Renal cortex interstitium (tissue), 11 donors: ENCODE data around the gene TTC23. TPM values are rescaled to one million over a fixed set of nuclear protein-coding genes. Genes with fewer than 3 reads are reported as not detected.
"Not testable (repeated sequence)": the region's sequence is repeated elsewhere in the genome, so short reads cannot be mapped to it uniquely, and the experiment has no call there.

Experiments
- DNase-seq, 11 donors: peaks; one replicate each; pipeline ENCODE4 v3.0.0-alpha.2; 2013; ENCODE audit warnings: low read depth in 9 of 11, low spot score in 4 of 11; ENCODE audit errors: extremely low read depth in 1 of 11
- polyA plus RNA-seq, 3 donors: library from polyadenylated mRNA; unstranded; fragments of 120-200 nt; gene quantifications; one replicate each; pipeline ENCODE4 v1.2.1, GENCODE V29; 2013; ENCODE audit not compliant: insufficient read length in 3 of 3

TTC23 gene
- polyA plus RNA-seq, 3 donors, result 29.3 to 35.4 (median 32.3) TPM

DNA sequence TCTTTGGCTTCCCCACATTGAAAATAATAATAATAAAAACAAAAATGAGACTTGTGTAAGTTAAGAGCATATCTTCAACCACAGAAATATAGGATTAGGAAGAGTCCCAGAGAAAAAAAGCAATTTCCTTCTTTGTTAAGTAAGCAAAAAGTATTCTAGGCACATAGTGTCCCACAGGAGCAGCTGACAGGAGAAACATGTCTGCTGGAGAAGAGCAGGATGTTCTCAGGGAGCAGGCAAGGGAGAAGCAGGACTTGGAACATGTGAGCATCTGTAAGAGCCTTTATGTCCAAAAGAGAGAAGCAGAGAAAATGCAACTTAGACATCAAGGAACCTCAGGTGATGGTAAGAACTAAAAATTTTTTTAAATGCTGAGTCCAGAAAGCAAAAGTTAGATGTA lies 39.0 kb downstream of the TTC23 start:
- DNase-seq, result no peak

DNA sequence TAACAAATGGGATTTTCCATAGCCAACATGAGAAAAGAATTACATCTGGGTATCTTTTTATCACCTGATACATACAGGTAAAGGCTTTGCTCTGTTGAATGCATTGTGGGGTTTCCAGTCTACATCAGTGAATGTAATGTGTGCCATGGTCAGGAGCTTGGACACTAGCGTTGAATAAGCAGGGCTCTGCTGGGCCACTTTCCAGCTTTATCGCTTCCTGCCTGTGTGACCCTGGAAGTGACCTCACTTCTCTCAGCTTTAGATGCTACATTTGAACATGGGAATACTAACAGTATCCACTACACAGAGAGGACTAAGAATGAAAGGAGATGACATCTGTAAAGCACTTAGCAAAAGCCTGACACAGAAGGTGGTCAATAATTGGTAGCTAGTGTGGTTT lies 40.1 kb downstream of the TTC23 start:
- DNase-seq, result no peak

DNA sequence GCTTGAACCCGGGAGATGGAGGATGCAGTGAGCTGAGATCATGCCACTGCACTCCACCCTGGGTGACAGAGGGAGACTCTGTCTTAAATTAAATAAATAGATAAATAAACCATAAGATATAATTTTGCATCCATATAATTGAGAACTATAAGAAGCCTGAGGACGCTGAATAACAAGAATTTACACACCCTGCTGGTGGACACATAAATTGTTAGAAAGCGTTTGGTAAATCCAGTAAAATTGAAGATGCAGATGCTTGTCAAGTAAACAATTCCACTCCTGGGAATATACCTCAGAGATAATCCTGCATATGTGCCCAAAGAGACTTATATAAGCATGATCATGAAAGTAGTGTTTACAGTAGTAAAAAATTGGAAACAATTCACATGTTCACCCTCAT lies 41.7 kb downstream of the TTC23 start:
- DNase-seq, result no peak

DNA sequence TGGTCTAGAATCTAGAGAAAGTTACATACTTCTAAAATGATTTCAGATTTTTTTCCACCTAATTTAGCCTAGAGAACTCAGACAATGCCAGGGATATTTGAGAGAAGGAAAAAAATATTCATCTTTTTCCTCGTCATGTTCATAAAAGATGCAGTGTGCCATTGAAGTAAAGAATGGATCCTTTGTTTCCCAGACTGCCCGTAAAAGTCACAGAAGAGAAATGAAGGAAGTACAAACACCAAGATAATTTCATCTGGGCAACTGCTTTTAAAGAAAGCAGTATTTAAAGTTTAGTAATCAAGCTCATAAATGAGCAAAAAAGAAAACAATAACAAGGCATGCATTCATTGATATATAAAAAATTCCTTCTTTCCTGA lies 47.2 kb downstream of the TTC23 start:
- DNase-seq, result no peak

DNA sequence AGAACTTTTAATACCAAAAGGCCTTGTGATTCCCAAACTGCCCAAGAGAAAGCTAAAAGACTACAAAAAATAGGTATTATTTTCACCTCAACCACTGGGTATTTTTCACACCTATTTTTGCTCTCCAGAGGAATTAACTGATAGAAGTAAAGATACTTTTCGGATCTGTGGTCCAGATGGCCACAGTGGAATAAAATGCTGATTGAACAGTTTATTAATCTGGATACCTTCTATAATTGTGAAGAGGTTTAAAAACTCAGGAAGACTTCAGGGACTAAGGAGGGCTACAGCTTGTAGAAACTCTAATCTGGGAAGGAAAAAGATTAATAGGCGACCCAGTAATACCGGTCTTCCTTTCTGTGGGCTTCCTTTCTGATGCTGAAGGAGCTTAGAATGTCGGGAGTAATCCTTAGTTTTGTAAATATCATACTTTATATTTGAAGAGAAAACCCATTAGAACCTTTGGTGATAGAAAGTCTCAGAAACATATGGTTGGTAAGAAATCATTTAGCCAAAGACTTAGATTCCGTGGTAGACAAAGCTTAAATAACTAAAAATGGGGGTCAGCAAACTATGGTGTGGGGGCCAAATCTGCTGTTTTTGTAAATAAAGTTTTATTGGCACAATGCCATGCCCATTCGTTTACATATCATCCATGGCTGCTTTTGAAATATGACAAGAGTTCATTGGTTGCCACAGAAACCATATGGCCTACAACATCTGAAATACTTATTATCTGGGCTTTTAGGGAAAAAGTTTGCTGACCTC lies 47.8 kb downstream of the TTC23 start:
- DNase-seq, result no peak

DNA sequence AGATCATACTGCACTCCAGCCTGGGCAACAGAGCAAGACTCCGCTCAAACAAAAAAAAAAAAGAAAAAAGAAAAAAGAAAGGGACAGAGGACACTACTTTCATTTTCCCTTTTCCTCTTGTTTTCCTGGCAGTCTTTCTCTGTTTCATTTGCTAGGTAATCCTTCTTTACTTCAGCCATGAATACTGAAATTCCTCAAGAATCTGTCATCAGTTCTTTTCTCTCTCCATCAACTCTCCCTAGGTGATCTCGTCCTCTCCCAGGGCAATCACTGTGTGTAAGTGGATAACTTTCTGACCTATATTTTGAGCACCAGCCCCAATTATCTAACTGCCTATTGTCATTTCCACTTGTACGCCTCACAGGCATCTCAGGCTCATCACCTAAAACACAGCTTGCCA lies 51.5 kb downstream of the TTC23 start:
- no peak for DNase-seq

DNA sequence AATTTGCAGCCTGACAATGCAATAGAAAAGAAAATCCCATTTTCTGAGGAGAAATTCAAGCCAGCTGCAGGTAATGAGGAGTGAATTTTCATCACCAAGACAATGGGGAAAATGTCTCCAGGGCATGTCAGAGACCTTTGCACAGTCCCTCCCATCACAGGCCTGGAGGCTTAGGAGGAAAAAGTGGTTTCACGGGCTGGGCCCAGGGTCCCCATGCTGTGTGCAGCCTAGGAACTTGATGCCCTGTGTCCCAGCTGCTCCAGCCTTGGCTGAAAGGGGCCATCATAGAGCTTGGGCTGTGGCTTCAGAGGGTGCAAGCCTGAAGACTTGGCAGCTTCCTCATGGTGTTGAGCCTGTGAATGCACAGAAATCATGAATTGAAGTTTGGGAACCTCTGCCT lies 57.2 kb downstream of the TTC23 start:
- DNase-seq, result not testable (repeated sequence)

DNA sequence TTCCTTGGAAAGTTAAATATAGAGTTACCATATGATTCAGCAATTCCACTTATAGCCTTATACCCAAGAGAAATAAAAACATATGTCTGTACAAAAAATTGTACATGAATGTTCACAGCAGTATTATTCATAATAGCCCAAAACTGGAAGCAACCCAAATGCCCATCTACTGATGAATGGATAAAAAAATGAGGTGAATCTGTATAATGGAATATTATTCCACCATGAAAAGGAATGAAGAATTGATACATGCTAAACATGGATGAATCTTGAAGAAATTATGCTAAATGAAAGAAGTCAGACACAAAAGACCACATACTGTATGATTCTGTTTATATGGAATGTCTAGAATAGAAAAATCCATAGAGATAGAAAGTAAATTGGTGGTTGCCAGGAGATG lies 61.4 kb downstream of the TTC23 start:
- DNase-seq, result no peak

DNA sequence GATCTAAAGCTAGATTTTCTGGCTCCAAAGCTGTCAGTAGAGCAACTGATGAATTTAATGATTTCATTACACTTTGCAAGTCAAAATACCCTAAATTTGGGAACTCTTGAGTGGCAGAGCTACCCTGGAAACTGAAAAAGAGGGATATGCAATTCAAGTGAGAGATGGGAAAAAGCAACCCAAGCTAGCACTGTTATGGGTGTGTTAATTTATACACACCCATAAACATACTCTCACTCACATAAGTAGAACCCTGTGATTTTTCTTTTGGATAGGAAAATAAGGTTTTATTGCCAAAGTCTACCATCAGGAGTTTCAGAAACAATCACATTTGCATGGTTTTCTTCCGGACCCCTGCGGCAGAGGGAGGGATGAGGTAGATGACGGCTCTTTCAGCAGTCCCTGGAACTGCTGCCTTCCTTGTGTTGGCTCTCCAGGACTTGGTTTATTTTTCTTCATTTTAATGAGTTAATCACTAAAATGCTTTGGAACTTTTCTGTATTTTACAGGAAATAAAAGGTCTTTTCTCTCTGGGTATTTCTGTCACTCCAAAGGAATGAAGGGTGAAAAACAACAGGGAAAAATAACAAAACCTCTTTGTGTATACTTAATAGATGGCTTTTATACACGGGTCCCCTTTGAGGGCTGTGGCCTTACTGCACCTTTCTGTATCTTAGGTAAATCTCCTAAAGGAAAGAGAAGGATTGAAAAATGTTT lies 63.8 kb downstream of the TTC23 start:
- DNase-seq, result no peak

DNA sequence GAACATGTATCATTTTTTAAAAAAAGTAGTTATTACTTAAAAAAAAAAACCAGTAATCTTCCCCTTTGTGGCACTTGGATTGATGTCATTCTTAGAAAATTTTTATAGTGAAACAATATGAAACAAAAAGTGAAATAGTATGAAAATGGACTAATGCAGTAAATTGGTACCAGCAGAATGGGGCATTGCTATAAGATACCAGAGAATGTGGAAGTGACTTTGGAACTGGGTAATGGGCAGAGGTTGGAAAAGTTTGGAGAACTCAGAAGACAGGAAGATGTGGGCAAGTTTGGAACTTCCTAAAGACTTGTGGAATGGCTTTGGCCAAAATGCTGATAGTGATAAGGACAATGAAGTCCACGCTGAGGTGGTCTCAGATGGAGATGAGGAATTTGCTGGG lies 66.6 kb downstream of the TTC23 start:
- DNase-seq, result no peak

DNA sequence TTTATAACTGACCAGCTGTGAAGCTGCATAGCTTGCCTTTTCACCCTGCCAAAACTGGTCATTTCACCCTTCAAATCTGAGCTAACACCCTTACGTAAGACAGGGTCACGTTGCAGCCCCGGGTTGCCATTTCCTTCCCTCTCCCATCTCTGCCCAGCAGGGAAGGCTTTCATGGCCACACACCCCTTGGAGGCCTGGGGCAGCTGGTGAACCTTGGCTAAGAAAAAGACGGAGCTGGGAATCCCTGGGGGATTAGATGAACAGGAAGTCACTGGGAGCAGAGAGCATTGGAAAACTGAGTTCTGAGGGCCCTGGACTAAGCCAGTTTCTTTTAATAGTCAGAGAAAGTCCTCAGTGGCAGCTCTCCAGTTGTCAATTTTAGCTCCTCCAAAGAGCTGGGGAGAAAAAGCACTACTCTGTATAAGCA lies 67.8 kb downstream of the TTC23 start:
- DNase-seq, result no peak

DNA sequence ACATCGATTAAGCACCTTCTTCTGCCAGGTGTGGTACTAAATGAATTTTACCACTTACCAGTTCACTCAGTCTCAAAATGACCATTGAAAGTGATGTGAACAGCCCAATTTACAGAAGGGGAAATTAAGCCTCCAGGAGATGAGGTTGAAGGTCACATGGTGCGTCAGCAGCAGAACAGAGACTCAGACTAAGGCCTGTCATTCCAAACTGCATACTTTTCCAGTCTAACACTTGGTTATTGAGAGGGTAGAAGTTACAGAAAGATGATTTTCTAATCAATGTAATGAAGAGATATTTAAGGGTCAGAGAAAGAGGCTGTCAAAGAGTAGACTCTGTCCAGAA lies 68.4 kb downstream of the TTC23 start:
- DNase-seq, result no peak

DNA sequence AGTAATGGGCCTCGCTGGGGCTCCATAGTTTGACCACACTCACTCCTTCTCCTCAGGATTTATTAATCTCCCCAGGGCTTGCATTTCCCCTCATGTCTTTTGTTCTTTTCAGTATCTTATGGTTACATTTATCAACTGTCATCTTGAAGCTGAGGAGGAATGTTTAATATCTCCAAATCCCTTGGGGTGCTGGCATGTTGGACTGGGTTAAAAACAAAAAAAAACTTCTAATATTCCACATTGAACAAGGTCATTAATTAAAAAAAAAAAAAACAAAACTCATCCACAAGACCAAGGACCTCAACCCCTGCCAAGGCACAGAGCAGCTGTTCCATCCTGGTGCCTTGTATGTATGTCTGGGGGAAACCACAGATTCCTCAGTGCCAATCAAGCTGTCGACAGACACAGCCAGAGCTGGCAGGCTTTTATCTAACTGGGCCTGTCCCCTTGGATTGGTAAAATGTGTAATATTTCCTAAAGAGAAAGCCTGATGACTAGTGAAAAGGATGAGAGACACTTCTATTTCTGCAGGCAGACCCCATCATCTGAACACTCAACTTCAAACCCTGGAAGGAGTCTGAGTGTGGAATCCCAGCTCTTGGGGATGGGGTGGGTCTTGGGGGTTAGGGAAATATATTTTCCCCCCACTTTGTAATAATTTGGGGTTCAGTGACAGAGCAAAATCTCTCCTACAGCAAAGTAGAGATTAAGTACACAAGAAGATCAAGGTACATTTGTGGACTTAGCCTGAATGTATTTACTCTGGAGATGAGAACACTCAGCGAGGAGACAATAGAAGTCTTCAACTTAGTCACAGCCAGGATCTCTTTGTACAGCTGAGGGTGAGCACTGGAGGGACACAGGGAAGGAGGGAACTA lies 69.1 kb downstream of the TTC23 start:
- DNase-seq, result no peak

DNA sequence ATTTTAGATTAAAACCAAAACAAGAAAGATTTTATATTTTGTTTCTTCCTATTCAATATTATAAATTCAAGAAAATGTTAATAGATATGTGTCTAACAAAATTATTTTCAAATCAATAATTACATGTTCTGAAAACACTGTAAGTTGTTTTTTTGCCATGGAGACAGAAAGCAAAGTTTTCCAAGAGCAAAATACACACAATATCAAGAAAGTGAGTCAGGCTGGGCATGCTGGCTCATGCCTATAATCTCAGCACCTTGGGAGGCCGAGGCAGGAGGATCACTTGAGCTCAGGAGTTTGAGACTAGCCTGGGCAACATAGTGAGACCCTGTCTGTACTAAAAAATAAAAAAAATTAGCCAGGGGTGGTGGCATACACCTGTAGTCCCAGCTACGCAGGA lies 71.7 kb downstream of the TTC23 start:
- DNase-seq, result no peak

DNA sequence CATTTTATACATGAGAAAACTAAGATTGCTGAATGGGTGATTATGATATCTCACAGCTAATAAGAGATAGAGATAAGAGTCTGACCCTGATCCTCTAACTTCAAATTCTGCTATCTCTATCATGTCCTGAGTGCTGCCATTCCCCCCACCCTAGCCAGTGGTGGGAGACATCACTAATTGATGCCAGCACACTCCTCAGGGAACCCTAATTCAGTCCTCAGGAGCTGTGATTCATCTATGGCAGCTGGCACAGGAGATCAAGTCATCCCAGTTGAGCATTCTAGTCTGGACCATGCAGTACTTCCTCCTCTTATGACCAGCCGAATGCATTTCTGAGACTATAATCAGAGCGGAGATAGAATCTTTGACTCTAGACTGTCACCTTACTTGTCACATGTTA lies 72.6 kb downstream of the TTC23 start:
- DNase-seq, result no peak

DNA sequence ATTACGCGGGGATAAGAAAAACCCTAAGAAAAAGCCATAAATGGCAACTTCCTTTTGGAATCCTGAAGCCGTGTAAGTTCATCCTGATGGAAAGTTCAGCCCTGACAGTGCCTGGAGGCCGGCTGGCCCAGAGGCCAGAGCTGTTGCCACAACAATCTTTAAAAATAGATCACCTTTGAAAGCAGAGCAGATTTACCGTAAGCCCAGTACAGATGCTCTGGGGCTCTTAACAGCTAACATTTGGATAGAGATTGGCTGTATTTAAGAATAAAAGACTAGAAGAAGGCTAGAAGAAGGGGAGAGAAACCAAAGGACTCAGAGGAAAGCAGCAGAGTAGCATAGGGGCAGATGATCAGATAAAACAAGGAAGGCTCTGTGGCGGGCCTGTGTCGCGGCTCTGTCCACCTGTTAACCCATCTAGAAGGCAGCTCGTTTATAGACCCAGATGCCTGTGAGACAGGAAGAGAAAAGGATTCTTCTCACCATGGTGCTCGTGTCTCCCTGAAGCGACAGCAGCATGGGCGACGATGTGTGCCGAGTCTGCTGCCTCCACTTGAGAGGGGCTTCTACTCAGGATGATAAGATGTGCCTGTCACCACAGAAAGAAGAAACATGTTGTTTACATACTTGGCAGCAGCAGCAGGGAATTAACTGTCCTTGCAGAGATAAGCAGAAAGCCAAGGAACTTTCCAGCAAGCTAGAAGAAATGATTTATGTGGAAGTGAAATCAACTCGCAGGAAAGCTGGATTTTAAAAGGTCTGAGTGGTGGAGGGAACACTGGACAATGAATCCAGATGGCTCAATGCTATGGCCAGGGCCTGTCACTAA lies 74.6 kb downstream of the TTC23 start:
- peak in 3 of 11 donors; percentile 8 to 13 (median 9) for DNase-seq

DNA sequence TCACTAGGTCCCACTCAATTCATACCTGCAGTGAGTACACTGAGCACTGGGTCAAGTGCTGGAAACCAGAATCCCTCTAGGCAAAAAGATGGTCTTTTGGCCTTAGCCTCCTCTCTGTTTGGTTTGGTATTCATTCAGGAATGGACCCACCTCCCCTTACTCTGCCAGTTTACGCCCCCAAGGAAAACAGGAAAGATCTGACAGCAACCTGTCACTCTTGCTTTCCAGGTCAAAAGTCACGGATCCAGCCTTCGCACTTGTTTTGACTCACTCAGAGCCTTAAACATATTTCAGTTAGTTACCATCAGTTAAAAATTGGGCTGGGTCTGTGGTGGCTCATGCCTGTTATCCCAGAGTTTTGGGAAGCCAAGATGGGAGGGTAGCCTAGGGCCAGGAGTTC lies 76.4 kb downstream of the TTC23 start:
- no peak for DNase-seq

DNA sequence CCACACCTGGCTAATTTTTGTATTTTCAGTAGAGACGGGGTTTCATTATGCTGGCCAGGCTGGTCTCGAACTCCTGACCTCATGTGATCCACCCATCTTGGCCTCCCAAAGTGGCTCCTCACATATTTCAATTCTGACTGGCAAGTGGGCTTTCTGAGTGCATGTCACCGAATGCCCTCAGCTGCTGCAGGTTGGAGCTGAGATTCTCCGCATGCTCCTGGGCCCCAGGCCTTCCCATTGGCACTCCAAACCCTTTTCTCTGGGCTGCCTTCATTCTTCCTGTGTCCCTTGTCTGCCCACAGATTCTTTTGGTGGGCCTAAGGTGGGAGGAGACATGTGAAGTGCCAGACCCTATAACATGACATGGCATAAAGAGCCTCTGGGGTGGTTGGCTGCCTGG lies 77.2 kb downstream of the TTC23 start:
- no peak for DNase-seq

DNA sequence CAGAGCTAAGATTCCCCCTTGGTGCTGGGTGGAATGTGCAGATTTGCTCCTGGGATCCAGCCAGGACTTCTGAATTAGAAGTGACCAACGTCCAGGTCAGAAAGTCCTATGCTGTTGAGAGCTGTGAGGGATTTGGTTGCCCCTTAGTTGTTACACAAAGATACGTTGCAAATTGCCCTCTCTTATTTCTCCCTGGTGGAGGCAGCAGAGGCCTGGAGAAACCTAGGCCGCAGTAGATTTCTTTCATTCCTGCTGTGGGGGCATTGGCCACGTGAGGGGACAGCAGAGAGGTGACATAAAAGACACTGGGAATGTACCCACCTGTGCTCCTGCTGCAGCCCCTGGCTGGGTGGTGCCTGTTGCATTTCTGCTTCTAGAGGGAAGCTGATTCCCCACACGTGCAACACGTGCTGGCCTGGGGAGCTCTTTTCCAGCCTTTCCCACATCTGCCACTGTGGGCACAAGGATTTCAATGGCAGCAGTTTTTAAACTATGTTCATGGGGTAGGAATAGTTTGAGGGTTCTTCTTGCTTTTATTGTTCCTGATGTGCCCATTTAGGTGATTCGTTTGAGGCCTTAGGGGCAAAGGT lies 78.8 kb downstream of the TTC23 start:
- no peak for DNase-seq
